Prostate gland (tissue), 2 donors: Measurements from ENCODE around the gene GSC. TPM values are rescaled to one million over a fixed set of nuclear protein-coding genes. Genes with fewer than 3 reads are reported as not detected.

Experiments
- DNase-seq: peaks from one replicate; pipeline ENCODE4 v3.0.0-alpha.2; 2019; ENCODE audit warnings: low spot score
- H3K27ac ChIP-seq, 2 donors: fragments of 200-600 bp; sonication (generic); 2 replicates each; pipeline ENCODE4 v1.5.1; 2017 to 2019
- H3K27me3 ChIP-seq: fragments of 200-600 bp; sonication (generic); replicated peaks from 2 replicates; pipeline ENCODE4 v1.5.1; 2019; ENCODE audit not compliant: insufficient read depth
- H3K36me3 ChIP-seq, 2 donors: fragments of 200-600 bp; sonication (generic); 1 replicate in 1 of 2; 2 replicates in 1 of 2; pipeline versions ENCODE4 v1.5.1 to v1.8.1; 2017 to 2019
- H3K4me1 ChIP-seq: fragments of 200-600 bp; sonication (generic); replicated peaks from 2 replicates; pipeline ENCODE4 v1.5.1; 2019
- H3K4me3 ChIP-seq, 2 donors: fragments of 200-600 bp; sonication (generic); 2 replicates each; pipeline ENCODE4 v1.5.1; 2017 to 2019
- H3K9me3 ChIP-seq: fragments of 200-600 bp; sonication (generic); 2 replicates; pipeline ENCODE4 v1.5.1; 2017
- POLR2A ChIP-seq: fragments of 450-650 bp; IDR thresholded peaks from one replicate; pipeline ENCODE4 v1.6.1; 2016; ENCODE audit warnings: antibody characterized with exemption, mild to moderate bottlenecking
- POLR2AphosphoS5 ChIP-seq: sonication (generic); formaldehyde crosslinking; IDR thresholded peaks from one replicate; pipeline ENCODE4 v1.6.1; 2017; ENCODE audit warnings: antibody characterized with exemption
- WGBS: methylation state at CpG from one replicate; pipeline ENCODE4 v1.1.5; 2018; 5-methylcytosine and 5-hydroxymethylcytosine counted together
- intact Hi-C: fragments of 100-400 bp; cut with DNase I; formaldehyde crosslinking; loops from one replicate; pipeline ENCODE4 v1.14.2; 2022
- total RNA-seq, 2 donors: library from RNA; depleted of rRNA; stranded (reverse); fragments of >200 nt; gene quantifications; one replicate each; pipeline ENCODE4 v1.1.0, GENCODE V29; 2016
- TF ChIP-seq, protein P1 (sequence below), 4 experiments: fragments of 200-600 bp in 2 of 4; fragments of 450-650 bp in 2 of 4; sonication (generic) in 2 of 4; IDR thresholded peaks; 1 replicate in 3 of 4; 2 replicates in 1 of 4; pipeline ENCODE4 v1.5.1; 2016 to 2019; ENCODE audit warnings: antibody characterized with exemption in 4 of 4, mild to moderate bottlenecking in 2 of 4, moderate library complexity in 2 of 4

The GSC gene
- total RNA-seq, 2 donors from 2014 or later = 2.7 to 3.6 TPM

DNA sequence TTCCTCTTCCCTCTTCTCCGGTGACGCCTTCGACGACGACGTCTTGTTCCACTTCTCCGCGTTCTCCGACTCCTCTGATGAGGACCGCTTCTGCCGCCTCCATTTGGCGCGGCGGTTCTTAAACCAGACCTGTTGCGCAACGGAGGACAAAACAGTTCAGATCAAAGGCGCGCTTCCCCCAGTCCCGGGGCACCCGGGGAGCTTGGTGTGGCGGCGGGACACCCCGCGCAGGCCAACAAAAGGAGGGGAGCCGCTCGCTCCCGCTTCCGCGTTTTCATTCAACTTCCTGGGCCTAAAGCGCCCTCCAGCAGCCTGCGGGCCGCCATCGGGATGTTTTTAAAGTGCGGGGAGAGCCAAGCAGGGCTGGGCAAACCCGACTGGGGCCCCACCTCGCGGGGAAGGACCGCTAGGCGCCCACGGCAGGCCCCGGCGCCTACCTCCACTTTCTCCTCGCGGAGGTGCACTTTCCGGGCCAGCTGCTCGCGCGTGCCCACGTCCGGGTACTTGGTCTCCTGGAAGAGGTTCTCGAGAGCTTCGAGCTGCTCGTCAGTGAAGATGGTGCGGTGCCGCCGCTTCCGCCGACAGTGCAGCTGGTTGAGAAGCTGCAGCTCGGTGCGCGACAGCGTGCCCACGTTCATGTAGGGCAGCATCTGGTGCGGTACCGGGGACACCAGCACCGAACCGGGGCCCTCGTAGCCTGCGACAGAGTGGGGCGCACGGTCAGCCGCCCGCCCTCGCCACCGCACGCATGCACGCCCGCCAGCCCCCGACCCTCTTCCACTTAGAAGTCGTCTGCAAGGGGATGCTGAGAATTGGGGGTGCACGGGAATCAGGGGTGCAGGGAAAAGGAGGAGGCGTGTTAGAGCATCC, 1.2 kb downstream of the GSC start:
- no peak for TF ChIP-seq POLR2A
- no peak for TF ChIP-seq POLR2AphosphoS5
- TF ChIP-seq, protein P1, sequence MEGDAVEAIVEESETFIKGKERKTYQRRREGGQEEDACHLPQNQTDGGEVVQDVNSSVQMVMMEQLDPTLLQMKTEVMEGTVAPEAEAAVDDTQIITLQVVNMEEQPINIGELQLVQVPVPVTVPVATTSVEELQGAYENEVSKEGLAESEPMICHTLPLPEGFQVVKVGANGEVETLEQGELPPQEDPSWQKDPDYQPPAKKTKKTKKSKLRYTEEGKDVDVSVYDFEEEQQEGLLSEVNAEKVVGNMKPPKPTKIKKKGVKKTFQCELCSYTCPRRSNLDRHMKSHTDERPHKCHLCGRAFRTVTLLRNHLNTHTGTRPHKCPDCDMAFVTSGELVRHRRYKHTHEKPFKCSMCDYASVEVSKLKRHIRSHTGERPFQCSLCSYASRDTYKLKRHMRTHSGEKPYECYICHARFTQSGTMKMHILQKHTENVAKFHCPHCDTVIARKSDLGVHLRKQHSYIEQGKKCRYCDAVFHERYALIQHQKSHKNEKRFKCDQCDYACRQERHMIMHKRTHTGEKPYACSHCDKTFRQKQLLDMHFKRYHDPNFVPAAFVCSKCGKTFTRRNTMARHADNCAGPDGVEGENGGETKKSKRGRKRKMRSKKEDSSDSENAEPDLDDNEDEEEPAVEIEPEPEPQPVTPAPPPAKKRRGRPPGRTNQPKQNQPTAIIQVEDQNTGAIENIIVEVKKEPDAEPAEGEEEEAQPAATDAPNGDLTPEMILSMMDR (IDR thresholded peaks at IDR 0.05) = no peak
- H3K27me3 ChIP-seq = peaks cover 33% of the 10 kb centered on the region
- H3K9me3 ChIP-seq = no peaks in the 10 kb centered on the region
- H3K4me3 ChIP-seq = peak overlapping the region; percentile 44 to 46
- no peaks in the 10 kb centered on the region for H3K36me3 ChIP-seq
- no peaks in the 10 kb centered on the region for H3K4me1 ChIP-seq
- WGBS = 3% methylated on average over 81 of the region's 82 CpGs
- no peak for DNase-seq
- intact Hi-C loops = no loop called here
- no peak overlapping the region for H3K27ac ChIP-seq

DNA sequence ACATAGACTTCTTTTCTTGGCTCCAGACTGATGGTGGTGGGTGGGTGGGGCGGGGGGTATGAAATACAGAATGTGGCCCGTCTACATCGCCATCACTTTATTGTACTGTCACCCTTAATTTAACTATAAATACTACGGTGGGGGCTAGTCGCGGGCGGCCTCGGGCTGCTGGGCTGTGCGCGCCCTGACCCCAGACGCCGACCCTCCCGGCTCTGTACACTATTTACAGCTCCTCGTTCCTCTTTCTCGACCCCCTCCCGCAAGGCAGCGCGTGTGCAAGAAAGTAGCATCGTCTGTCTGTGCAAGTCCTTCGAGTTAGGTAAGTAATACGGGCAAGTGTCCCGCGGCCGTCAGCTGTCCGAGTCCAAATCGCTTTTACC, 1.8 kb downstream of the GSC start:
- DNase-seq = no peak
- no peaks in the 10 kb centered on the region for H3K9me3 ChIP-seq
- peaks cover 27% of the 10 kb centered on the region for H3K27me3 ChIP-seq
- H3K4me1 ChIP-seq = no peaks in the 10 kb centered on the region
- H3K4me3 ChIP-seq = peak overlapping the region in 1 of 2 donors; percentile 44
- H3K36me3 ChIP-seq = no peaks in the 10 kb centered on the region
- TF ChIP-seq, protein P1 (IDR thresholded peaks at IDR 0.05) = no peak
- TF ChIP-seq POLR2A (no peak), POLR2AphosphoS5 (no peak)
- intact Hi-C loops = no loop called here
- H3K27ac ChIP-seq = no peak overlapping the region
- 6% methylated on average over 26 of the region's 26 CpGs for WGBS

DNA sequence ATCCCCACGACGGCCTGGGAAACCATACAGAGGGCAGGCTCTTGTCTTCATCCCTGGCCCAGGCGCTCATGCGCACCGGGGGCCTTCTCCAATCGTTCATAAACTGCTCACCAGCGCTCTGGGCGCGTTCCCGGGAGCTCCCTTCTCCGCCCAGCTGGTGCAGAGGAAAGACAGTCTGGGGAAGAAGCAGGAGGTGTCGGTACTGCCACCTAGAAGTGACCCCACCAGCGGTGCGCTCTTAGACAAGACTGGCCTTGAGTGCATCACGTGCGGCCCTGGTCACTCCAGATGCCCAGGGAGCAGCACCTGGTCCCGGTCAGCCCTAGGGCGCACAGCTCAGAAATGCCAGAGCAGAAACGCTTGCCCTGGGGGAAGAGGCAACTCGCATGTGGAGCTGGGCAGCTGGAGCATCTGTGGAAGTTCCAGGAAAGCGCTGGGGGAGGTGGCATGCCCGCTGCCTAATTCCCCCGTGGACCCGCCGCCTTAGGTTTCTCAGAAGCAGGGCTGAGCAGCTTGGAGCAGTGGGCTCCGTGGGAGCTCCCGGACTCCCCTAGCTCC, 2.5 kb downstream of the GSC start:
- WGBS = 40% methylated on average over 18 of the region's 27 CpGs
- DNase-seq = no peak

DNA sequence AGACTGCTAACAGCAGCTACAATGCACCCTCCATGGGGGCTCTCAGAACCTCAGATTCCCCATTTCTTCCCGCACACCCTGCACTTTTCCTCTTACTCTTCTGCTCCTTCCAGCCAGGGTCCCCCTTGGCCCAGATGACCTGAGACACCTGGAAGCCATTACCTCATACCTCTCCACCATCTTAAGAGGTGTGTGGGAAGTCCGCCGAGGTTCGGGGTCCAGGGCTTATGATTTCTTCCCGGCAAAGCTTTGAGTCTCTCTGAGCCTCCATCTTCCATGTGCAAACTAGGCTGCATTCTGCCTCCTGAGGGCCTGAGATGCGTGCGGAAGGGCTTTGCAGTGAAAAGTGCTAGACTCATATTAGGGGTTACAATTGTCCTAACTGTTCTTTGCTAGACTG, 5.3 kb downstream of the GSC start:
- no peak for TF ChIP-seq POLR2A
- TF ChIP-seq, protein P1 (IDR thresholded peaks at IDR 0.05) = no peak
- no peak for TF ChIP-seq POLR2AphosphoS5
- peaks cover 8% of the 10 kb centered on the region for H3K27me3 ChIP-seq
- no peak overlapping the region for H3K4me3 ChIP-seq
- no peaks in the 10 kb centered on the region for H3K4me1 ChIP-seq
- no peaks in the 10 kb centered on the region for H3K9me3 ChIP-seq
- no peak overlapping the region for H3K27ac ChIP-seq
- intact Hi-C loops = no loop called here
- no peak for DNase-seq
- no peaks in the 10 kb centered on the region for H3K36me3 ChIP-seq
- 69% methylated on average over 7 of the region's 7 CpGs for WGBS

More for the DNA sequence above, 2.5 kb downstream of the GSC start:
- TF ChIP-seq POLR2AphosphoS5 (no peak), POLR2A (no peak)
- TF ChIP-seq, protein P1 (IDR thresholded peaks at IDR 0.05) = no peak
- Histone ChIP-seq H3K27me3 (peaks cover 19% of the 10 kb centered on the region), H3K9me3 (no peaks in the 10 kb centered on the region), H3K4me1 (no peaks in the 10 kb centered on the region), H3K27ac (no peak overlapping the region), H3K36me3 (no peaks in the 10 kb centered on the region), H3K4me3 (no peak overlapping the region)
- intact Hi-C loops = no loop called here
